Natural killer cell (primary cell): ENCODE measurements around the gene RASA2. TPM values are rescaled to one million over a fixed set of nuclear protein-coding genes. Genes with fewer than 3 reads are reported as not detected.
"Not testable (repeated sequence)": the region's sequence is repeated elsewhere in the genome, so short reads cannot be mapped to it uniquely, and the experiment has no call there.

Source experiments
- ATAC-seq, 3 donors: fragments of 150-1000 bp in 2 of 3; fragments of 200-7000 bp in 1 of 3; cut with Tn5 transposase; 1 replicate in 1 of 3; 2 replicates in 2 of 3; pipeline ENCODE4 v1.10.0; 2021; ENCODE audit warnings: mild to moderate bottlenecking in 2 of 3, moderate library complexity in 2 of 3
- DNase-seq, 2 donors: peaks; one replicate each; pipeline versions ENCODE4 v3.0.0 to v3.0.0-alpha.2; 2013 to 2021; ENCODE audit warnings: mixed read lengths in 1 of 2
- H3K27ac ChIP-seq: one replicate; pipeline ENCODE4 v1.5.1; 2013; ENCODE audit warnings: mild to moderate bottlenecking, low read length
- H3K27me3 ChIP-seq: one replicate; pipeline ENCODE4 v1.6.1; 2013; ENCODE audit warnings: low read length; ENCODE audit not compliant: control insufficient read depth, insufficient read depth
- H3K36me3 ChIP-seq: one replicate; pipeline ENCODE4 v1.6.1; 2013; ENCODE audit warnings: low read length; ENCODE audit not compliant: control insufficient read depth, insufficient read depth
- H3K4me1 ChIP-seq: one replicate; pipeline ENCODE4 v1.6.1; 2013; ENCODE audit warnings: low read length; ENCODE audit not compliant: control insufficient read depth, insufficient read depth
- H3K4me3 ChIP-seq: one replicate; pipeline ENCODE4 v1.5.1; 2013; ENCODE audit warnings: low read length
- H3K9me3 ChIP-seq: one replicate; pipeline ENCODE4 v1.6.1; 2013; ENCODE audit warnings: low read length; ENCODE audit not compliant: control insufficient read depth, insufficient read depth
- H3K27ac Mint-ChIP-seq, 2 donors: one replicate each; pipeline ENCODE4 v1.8.0; 2022; ENCODE audit warnings: mild to moderate bottlenecking in 2 of 2, mixed read lengths in 2 of 2, moderate library complexity in 1 of 2
- H3K27me3 Mint-ChIP-seq, 2 donors: one replicate each; pipeline ENCODE4 v1.8.0; 2022; ENCODE audit warnings: low read depth in 2 of 2, mixed read lengths in 2 of 2
- H3K36me3 Mint-ChIP-seq: one replicate; pipeline ENCODE4 v1.8.0; 2022; ENCODE audit warnings: mixed read lengths
- H3K4me1 Mint-ChIP-seq, 2 donors: one replicate each; pipeline ENCODE4 v1.8.0; 2022; ENCODE audit warnings: mixed read lengths in 2 of 2
- H3K4me3 Mint-ChIP-seq: one replicate; pipeline ENCODE4 v1.8.0; 2022; ENCODE audit warnings: mild to moderate bottlenecking, moderate library complexity, mixed read lengths
- H3K9me3 Mint-ChIP-seq, 2 donors: one replicate each; pipeline ENCODE4 v1.8.0; 2022; ENCODE audit warnings: mixed read lengths in 2 of 2
- CTCF ChIP-seq: fragments of 200-600 bp; IDR thresholded peaks from one replicate; pipeline ENCODE4 v1.8.0; 2022; ENCODE audit warnings: antibody characterized with exemption
- WGBS: methylation state at CpG from one replicate; pipeline ENCODE4 v1.1.7; 2013; ENCODE audit warnings: missing lambda C conversion rate; ENCODE audit not compliant: insufficient coverage; 5-methylcytosine and 5-hydroxymethylcytosine counted together
- intact Hi-C: fragments of 100-400 bp; cut with micrococcal nuclease; formaldehyde crosslinking; loops from one replicate; pipeline ENCODE4 v1.14.2; 2022
- total RNA-seq, 4 donors: library from RNA; stranded (reverse); fragments of 120-200 nt in 1 of 4; gene quantifications; one replicate each; pipeline versions ENCODE4 v1.2.3 to v1.2.4, GENCODE V29; 2013 to 2022

Gene RASA2
- total RNA-seq, 3 donors from 2014 or later (not counting 1 experiment from before 2014, with no cell fraction given) = 93.9 to 99.4 (median 97.0) TPM

DNA sequence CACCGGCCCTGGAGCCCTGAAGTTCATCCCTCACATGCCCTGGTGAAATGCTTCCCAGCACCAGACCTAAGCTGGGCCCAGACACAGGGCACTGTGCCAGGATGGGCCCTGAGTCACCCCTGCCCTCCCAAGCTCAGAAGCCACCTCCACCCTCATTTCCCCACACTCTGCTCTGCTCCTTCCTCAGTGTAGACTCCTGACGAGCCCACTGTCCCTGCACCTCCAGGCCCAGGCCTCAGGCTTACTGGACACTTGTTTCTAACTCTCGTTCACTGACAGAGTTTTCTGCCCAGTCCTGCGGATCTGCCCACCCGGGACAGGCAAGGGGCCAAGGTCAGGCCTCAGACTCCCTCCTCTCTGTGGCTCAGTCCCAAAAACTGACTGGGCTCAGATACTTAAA, 138.7 kb downstream of the RASA2 start:
- ATAC-seq (peak in 1 of 3 donors; percentile 22), DNase-seq (no peak)
- no peak overlapping the region for H3K4me3 ChIP-seq
- Mint-ChIP-seq H3K27ac (no peak overlapping the region), H3K4me1 (no peaks in the 10 kb centered on the region), H3K4me3 (no peak overlapping the region), H3K36me3 (no peaks in the 10 kb centered on the region), H3K9me3 (peaks cover 0 to 2% of the 10 kb centered on the region in 2 donors), H3K27me3 (no peaks in the 10 kb centered on the region)
- H3K4me1 ChIP-seq = no peaks in the 10 kb centered on the region
- no peaks in the 10 kb centered on the region for H3K36me3 ChIP-seq
- no peak for TF ChIP-seq CTCF
- intact Hi-C loops = no loop called here
- H3K9me3 ChIP-seq = no peaks in the 10 kb centered on the region
- 90% methylated on average over 4 of the region's 5 CpGs for WGBS
- H3K27ac ChIP-seq = no peak overlapping the region
- no peaks in the 10 kb centered on the region for H3K27me3 ChIP-seq

DNA sequence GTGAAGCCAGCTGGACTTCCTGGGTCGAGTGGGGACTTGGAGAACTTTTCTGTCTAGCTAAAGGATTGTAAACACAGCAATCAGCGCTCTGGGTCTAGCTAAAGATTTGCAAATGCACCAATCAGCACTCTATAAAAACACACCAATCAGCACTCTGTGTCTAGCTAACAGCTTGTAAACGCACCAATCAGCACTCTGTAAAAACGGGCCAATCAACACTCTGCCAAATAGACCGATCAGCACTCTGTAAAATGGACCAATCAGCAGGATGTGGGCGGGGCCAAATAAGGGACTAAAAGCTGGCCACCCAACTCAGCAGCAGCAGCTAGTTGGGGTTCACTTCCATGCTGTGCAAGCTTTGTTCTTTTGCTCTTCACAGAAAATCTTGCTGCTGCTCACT, 141.5 kb downstream of the RASA2 start:
- H3K9me3 ChIP-seq, H3K27ac Mint-ChIP-seq, H3K36me3 Mint-ChIP-seq, H3K4me1 Mint-ChIP-seq, H3K36me3 ChIP-seq, intact Hi-C loops, H3K4me3 ChIP-seq, ATAC-seq, H3K27me3 Mint-ChIP-seq, H3K27ac ChIP-seq, H3K4me1 ChIP-seq, H3K9me3 Mint-ChIP-seq, H3K4me3 Mint-ChIP-seq, H3K27me3 ChIP-seq, DNase-seq: not testable (repeated sequence)
- WGBS = 90% methylated on average over 6 of the region's 6 CpGs

GRCh38 chr3:141628868-141629441, 142.1 kb downstream of the RASA2 start:
- ATAC-seq, H3K4me3 Mint-ChIP-seq, H3K27me3 ChIP-seq, H3K4me1 ChIP-seq, H3K27me3 Mint-ChIP-seq, H3K4me3 ChIP-seq, DNase-seq, H3K36me3 ChIP-seq, H3K9me3 Mint-ChIP-seq, intact Hi-C loops, H3K27ac ChIP-seq, H3K4me1 Mint-ChIP-seq, H3K9me3 ChIP-seq, H3K27ac Mint-ChIP-seq, H3K36me3 Mint-ChIP-seq: not testable (repeated sequence)
- WGBS = 88% methylated on average over 7 of the region's 7 CpGs

DNA sequence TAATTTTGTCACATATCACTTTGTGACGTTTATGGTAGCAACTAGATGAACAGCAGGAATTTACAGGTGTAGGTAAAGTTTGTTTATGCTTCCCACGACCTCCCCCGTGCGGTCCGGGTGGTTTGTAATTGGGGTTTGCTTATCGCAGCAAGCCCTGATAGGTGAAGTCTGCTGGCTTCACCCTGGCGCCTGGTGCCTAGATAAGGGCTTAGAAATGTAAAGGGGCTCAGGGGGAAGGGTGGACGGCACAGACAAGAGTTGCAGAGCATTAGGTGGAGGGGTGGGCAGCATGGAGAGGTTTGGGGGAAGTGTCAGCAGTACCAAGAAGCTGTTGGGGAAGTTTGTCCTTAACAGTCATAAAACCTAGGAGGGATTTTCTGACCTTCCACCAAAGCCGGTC, 143.1 kb downstream of the RASA2 start:
- Mint-ChIP-seq H3K4me3 (no peak overlapping the region), H3K27ac (no peak overlapping the region), H3K9me3 (peaks cover 0 to 2% of the 10 kb centered on the region in 2 donors), H3K4me1 (no peaks in the 10 kb centered on the region), H3K36me3 (no peaks in the 10 kb centered on the region), H3K27me3 (no peaks in the 10 kb centered on the region)
- intact Hi-C loops = no loop called here
- Histone ChIP-seq H3K27ac (no peak overlapping the region), H3K27me3 (no peaks in the 10 kb centered on the region), H3K4me1 (no peaks in the 10 kb centered on the region), H3K4me3 (no peak overlapping the region), H3K9me3 (no peaks in the 10 kb centered on the region), H3K36me3 (no peaks in the 10 kb centered on the region)
- WGBS = 81% methylated on average over 9 of the region's 9 CpGs
- no peak for TF ChIP-seq CTCF
- no peak for DNase-seq
- ATAC-seq = no peak
